Measurements from ENCODE around the gene BMPR1B.

GRCh38 chr4:95129821-95130311 lies 372.1 kb downstream of the BMPR1B start:
- TF ChIP-seq, protein P1, sequence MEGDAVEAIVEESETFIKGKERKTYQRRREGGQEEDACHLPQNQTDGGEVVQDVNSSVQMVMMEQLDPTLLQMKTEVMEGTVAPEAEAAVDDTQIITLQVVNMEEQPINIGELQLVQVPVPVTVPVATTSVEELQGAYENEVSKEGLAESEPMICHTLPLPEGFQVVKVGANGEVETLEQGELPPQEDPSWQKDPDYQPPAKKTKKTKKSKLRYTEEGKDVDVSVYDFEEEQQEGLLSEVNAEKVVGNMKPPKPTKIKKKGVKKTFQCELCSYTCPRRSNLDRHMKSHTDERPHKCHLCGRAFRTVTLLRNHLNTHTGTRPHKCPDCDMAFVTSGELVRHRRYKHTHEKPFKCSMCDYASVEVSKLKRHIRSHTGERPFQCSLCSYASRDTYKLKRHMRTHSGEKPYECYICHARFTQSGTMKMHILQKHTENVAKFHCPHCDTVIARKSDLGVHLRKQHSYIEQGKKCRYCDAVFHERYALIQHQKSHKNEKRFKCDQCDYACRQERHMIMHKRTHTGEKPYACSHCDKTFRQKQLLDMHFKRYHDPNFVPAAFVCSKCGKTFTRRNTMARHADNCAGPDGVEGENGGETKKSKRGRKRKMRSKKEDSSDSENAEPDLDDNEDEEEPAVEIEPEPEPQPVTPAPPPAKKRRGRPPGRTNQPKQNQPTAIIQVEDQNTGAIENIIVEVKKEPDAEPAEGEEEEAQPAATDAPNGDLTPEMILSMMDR (conservative IDR thresholded peaks at IDR 0.05 in 1 of 2, IDR thresholded peaks at IDR 0.05 in 1 of 2; ENCODE audit: extremely low read depth in 1 of 2, insufficient read depth in 1 of 2, low read depth in 1 of 2, low read length in 2 of 2) = no peak
- no peak for TF ChIP-seq EZH2 (IDR thresholded peaks at IDR 0.05; ENCODE audit: borderline replicate concordance, low read length)

All from mammary epithelial cell (primary cell).